Measurements from ENCODE around the gene DBR1.

Gene DBR1

DNA sequence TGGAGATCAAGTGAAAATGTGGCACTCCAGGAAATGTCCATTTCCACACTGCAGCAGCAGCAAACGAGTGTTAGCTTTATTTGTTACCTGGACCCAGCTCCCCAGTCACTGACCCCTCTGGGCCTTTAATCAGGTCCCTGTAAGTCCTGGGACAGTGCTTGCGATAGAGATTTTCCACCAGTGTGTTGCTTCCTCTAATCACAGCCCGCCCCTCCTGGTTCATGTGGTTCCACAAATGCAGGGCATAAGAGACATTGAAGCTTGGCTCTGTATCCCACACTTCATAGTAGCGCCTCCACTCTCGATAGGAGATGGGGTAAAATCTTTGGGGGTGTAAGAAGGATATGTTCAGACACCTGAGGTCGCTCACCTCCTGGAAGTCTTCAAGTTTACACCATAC is 50.5 kb downstream of the DBR1 start:
- no peak for DNase-seq (ENCODE audit: low spot score)

DNA sequence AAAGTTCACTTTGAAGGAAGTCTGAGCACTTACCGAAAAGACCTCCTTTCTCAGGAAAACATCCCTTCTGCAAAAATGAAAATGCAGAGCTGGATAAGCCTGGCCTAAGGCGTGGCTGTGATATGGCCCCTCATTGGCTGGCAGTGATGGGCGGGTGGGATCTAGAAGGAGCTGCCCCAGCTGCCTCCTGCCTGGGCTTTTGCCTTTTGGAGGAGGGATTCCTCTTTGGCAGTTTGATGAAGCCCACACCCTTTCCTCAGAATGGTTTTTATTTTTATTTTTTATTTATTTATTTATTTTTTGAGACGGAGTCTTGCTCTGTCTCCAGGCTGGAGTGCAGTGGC is 55.3 kb downstream of the DBR1 start:
- DNase-seq (ENCODE audit: low spot score) = no peak

DNA sequence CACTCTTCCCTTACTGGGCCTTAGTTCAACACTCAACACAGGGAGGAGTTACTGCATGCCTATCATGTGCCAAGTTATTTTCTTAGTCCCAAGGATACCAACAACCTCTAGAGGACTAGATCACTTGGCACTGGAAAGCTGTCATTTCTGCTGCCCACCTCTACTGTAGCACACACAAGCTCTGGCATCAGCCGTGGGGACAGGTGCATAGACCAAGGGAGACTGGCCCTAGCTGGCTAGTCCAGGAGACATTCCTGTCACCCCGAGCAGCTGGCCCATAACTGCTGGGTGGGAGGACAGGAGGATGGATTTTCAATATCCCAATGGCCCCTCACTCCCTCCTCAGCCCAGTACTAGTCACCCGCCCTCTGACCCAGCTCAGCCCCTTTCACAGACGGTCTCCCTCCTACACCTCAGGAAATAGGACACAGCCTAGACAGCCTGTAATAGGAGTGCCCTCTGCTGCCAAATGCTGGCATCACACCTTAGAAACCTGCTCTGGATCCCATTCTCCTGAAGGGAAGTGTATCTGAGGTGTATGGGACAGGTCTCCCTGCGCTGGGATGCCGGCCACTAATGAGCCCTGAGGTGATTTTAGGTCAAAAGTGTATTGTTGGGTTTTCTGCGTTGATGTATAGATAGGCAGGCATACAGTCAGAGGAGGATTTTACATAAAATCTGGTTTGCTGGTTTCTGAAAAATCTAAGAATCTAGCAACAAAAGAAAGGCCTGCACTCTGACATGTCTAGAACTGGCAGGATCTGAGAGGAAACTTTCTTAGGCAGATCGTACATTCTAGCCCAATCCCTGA is 55.9 kb downstream of the DBR1 start:
- DNase-seq (ENCODE audit: low spot score) = peak; percentile 21

DNA sequence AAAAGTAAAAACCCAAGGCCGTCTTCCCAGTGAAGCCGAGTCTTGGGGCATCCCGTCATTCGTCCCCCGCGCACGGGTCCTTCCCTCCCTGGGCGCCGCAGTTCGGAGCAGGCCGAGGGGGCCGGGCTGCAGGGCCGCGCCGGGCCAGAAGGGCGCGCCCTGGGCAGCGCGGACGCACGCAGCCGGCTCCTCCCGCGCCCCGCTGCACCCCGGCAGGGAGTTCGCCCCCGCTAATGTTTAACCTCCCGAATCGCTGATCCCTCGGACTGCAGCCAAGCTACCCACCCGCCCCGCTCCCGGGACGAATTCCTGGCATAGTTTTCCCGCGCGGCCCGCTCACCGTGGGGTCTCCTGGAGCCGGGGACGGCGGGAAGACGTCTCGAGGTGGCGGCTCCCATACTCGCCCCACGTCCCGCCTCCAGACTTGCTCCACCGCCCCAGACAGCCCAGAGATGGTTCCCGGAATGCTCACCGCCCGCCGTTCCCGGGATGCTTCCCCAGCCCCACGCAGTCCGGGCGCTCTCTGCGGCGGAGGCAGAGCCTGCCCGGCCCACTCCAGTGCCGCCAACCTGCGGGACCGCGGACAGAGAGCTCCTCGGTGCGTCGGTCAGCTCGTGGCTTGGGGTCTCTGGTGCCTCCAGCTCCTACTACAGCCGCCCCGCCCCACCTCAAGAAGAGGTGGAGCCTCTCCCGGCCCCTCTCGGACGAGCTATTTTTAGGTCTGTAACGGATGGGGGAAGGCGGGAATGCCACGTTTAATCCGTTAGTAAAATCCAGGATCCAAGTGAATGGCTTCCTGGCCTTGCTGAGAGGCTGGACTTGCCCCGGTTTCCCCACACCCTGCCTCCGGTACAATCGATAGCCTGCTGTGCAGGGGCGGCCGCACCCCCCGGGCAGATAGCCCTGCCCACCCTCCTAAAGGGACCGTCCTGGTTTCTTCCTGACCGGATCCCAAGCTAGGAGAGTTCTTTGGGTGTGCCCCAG is 59.4 kb downstream of the DBR1 start, which contains the start of gene DZIP1L:
DZIP1L (minus strand) TSS at position 621 of the 984 bp plus-strand sequence. CDS start 11,637 bp downstream, outside the sequence.
- no peak for DNase-seq (ENCODE audit: low spot score)

DNA sequence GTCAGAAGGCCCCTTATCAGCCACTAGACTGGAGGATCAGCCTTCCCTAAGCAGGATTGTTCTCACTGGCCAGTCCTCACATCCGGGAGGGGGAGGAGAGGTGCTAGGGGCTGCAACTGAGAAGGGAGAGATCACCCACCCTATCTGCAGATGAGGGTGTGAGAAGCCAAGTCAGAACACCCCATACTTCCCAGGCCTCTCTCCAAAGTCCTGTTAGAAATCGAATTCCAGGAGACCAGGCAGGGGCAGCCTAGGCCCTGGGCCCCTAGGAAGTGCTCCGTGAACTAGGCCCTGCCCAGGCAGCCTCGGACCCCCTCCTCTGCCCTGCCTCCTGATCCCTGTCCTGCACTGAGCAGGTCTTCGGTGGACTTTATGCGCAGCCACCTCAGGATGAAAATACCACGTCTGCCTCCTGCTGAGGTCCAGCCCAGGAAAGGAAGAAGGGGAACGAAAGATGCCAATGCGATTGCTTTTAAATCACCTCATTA is 60.2 kb downstream of the DBR1 start:
- no peak for DNase-seq (ENCODE audit: low spot score)

DNA sequence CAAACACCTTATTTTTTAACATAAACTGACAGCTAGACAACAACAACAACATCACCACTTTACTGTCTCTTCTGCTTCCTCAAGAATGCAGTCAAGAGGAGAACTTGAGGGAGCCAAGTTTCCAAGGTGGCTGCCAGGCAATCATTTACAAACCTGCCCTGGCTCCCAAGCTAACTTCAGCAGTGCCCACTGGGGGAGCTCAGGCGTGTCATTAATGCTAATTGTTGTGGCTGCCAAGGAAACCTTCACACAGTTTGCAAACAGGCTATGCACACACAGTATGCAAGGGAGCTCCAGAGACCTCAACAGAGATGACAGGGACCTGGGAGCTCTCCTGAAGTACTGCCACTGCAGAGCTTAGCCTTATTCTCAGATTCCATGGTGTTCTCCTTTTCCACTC is 61.4 kb downstream of the DBR1 start:
- DNase-seq (ENCODE audit: low spot score) = no peak

DNA sequence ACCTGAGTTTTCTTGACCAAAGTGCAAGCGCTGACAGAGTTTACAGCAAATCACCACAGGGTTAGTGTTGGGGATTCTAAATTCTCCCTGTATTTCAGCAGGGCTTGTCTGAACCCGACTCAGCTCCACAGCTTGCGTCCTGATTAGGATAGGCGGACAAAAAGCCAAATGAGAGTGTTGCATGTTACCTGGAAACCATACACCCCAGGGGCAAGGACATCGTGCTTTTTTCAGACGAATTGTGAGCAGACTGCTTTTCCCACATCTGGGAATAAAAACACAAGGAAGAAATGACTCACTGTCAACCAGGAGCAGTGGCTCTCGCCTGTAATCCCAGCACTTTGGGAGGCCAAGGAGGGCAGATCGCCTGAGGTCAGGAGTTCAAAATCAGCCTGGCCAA is 62.4 kb downstream of the DBR1 start:
- DNase-seq (ENCODE audit: low spot score) = no peak

Measured in CD4-positive, alpha-beta T cell treated with Interleukin-6 at 100 ng/mL for 8 hours (primary cell).